GM13976 (cell line): Measurements from ENCODE around the gene DNAJC22.

ENCODE experiments used
- DNase-seq: peaks from one replicate; pipeline ENCODE4 v3.0.0; 2012; ENCODE audit warnings: low spot score
- CTCF ChIP-seq: IDR thresholded peaks from 2 replicates; pipeline ENCODE4 v1.5.1; 2012; ENCODE audit warnings: borderline replicate concordance, mild to moderate bottlenecking; ENCODE audit not compliant: insufficient read depth; ENCODE audit errors: extremely low read depth, missing control alignments, control extremely low read depth
- in situ Hi-C: fragments of 300-500 bp; cut with MboI; formaldehyde crosslinking; loops from one replicate; pipeline ENCODE4 v1.12.0; 2022; ENCODE audit warnings: low sequenced_read_pairs, mixed read lengths, inconsistent platforms; ENCODE audit not compliant: unreplicated experiment

DNAJC22 gene

GRCh38 chr12:49389387-49389703 is 42.7 kb downstream of the DNAJC22 start:
- no peak for DNase-seq
- in situ Hi-C loops, result no loop called here
- no peak for TF ChIP-seq CTCF

- in situ Hi-C loops, result no loop called here
- DNase-seq, result no peak
- TF ChIP-seq CTCF, result no peak
Observed at GRCh38 chr12:49397000-49397399, 50.3 kb downstream of the DNAJC22 start.

- no peak for TF ChIP-seq CTCF
- in situ Hi-C loops, result no loop called here
- DNase-seq, result no peak
Observed at GRCh38 chr12:49400304-49400703, 53.6 kb downstream of the DNAJC22 start.
